ENCODE data around the gene ELMO1. TPM values are rescaled to one million over a fixed set of nuclear protein-coding genes. Genes with fewer than 3 reads are reported as not detected.

ELMO1 gene
- total and polyA plus RNA-seq, 2 of the 13 experiments (the other 11 are each of a cell fraction or from before 2014, with no cell fraction given): 0.11 to 0.17 TPM

GRCh38 chr7:37191797-37192196 lies 256.9 kb downstream of the ELMO1 start (continued):
- TF ChIP-seq ZBTB40 (IDR thresholded peaks at IDR 0.05) (no peak), ZBTB40 (CRISPR knock-in tag; IDR thresholded peaks at IDR 0.05) (peak; percentile 28; the same call in 1 of the 2 replicates), TMF1 (CRISPR knock-in tag; IDR thresholded peaks at IDR 0.05; ENCODE audit: low read depth) (no peak), HNF1A (IDR thresholded peaks at IDR 0.05; ENCODE audit: low read depth) (no peak; the same call in 1 of the 2 replicates), HNF1A (CRISPR knock-in tag; IDR thresholded peaks at IDR 0.05; ENCODE audit: borderline replicate concordance) (peak; percentile 61; the same call in 1 of the 2 replicates), CENPT (CRISPR knock-in tag; IDR thresholded peaks at IDR 0.05; ENCODE audit: low read depth) (no peak), ZFP90 (CRISPR knock-in tag; IDR thresholded peaks at IDR 0.05; ENCODE audit: borderline replicate concordance) (no peak), DNMT1 (CRISPR knock-in tag; IDR thresholded peaks at IDR 0.05) (no peak), HOXA3 (CRISPR knock-in tag; IDR thresholded peaks at IDR 0.05) (peak; percentile 78), ZNF253 (CRISPR knock-in tag; IDR thresholded peaks at IDR 0.05; ENCODE audit: borderline replicate concordance) (no peak), ZBTB7B (CRISPR knock-in tag; IDR thresholded peaks at IDR 0.05) (no peak), EEA1 (CRISPR knock-in tag; IDR thresholded peaks at IDR 0.05; ENCODE audit: borderline replicate concordance) (no peak), CREB3 (CRISPR knock-in tag; IDR thresholded peaks at IDR 0.05) (no peak), HOMEZ (CRISPR knock-in tag; IDR thresholded peaks at IDR 0.05; ENCODE audit: low read depth) (peak; percentile 95; the same call in 1 of the 2 replicates)

Measured in HepG2 (cell line).